Middle frontal gyrus (tissue), 1 donor: Measurements from ENCODE around the gene CDH23.

Experiments used
- DNase-seq: peaks from one replicate; pipeline ENCODE4 v3.0.0-alpha.2; 2015; ENCODE audit warnings: low spot score; ENCODE audit errors: extremely low spot score

The CDH23 gene

DNA sequence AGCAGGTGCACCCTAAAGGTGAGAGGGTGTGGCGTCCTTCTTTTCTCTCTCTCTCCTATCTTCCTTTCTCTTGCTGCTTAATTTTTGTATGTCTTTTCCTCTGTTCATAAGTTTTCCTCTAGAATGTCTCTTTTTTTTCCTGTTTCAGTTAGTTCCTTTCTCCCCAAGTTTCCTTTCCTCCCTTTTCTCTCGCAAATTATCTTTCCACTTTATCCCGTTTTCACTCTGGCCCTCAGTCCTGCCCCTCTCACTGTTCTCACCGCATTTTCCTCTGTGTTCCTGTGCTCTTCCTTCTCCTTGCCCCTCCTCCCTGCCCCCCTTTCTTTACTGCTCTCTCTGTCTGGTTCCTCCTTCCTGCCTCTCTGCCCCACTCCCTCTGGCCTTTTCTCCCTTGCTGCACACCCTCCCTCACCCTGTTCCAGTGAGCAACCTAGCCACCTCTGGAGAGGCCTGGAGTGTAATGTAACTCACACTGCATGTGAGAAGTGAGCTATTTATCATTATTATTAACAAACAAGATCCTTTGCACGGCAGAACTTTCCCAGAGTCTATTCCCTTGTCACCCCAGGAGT, 164.4 kb downstream of the CDH23 start:
- no peak for DNase-seq

DNA sequence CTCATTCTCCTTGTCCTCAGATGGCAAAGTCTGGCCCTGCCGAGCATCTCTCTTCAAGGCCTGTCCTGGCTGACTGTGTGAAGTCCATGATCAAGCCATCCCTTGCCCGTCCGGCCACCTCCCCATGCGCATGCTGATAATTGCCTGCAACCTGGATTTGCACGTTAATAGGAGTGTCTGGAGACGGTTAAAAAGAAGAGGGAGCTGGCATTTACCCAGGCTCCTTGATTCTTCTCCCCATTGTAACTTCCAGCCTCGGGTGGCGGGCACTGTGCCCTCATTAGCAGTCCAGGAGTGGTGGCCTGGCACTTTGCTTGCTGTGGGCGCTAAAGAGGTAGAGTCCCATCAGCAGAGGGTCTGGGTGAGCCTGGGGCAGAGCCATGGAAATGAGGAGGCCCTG, 165.5 kb downstream of the CDH23 start:
- no peak for DNase-seq

- no peak for DNase-seq
These were observed 166.2 kb downstream of the CDH23 start for GRCh38 chr10:71562904-71563303.

DNA sequence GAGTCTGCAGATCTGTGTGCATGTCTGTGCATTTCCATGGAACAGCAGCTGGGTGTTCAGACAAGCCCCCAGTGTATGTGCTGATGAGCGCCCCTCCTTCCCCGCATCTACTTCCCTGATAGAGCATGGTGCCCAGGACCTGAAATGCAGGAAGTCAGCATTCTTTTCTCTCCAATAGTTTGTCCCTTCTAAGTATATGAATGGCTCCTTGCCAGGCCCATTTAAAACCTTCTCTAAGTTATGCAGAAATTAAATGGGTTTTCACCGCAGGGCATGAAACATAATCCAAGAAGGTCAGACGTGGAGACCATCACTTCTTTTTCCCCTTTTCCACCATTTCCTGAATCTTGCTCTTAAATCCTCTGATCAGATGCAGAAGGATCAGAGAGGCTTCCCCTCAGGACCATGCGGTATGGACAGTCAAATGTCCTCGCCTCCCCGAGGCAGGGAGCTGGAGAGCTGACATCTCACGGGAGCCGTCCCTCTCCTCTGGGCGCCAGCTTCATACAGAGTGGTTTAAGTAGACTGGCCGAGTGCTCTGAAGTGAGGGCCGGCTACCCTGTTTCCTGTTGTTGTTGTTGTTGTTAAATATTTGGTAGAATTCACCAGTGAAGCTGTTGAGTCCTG, 167.6 kb downstream of the CDH23 start:
- no peak for DNase-seq

GRCh38 chr10:71565284-71566000, 168.7 kb downstream of the CDH23 start:
- DNase-seq: no peak

- DNase-seq: no peak
These were observed 170.3 kb downstream of the CDH23 start for GRCh38 chr10:71567006-71567405.

GRCh38 chr10:71568896-71569492, 172.3 kb downstream of the CDH23 start:
- no peak for DNase-seq

GRCh38 chr10:71569775-71570588, 173.3 kb downstream of the CDH23 start:
- DNase-seq: peak; percentile 70

- no peak for DNase-seq
These were observed 174.9 kb downstream of the CDH23 start for GRCh38 chr10:71571460-71572175.

DNA sequence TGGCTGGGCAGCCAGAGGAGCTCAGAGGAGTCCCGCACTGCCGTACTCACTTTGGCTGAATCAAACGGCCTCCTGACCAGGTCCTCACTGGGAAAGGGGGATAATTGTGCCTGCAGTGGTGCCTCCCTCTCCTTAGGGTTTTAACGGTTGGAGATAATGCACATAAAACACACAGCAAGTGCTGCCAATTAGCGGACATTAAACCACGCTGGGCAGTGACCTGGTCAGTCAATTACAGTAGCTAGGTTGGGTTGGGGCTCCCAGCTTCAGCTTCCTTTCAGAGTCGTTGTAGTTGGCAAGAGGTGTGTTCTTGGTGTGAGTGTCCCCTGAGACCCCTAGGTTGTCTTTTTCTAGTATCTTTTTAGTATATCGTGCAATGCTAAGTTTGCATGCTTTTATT, 176.2 kb downstream of the CDH23 start:
- DNase-seq: no peak

DNA sequence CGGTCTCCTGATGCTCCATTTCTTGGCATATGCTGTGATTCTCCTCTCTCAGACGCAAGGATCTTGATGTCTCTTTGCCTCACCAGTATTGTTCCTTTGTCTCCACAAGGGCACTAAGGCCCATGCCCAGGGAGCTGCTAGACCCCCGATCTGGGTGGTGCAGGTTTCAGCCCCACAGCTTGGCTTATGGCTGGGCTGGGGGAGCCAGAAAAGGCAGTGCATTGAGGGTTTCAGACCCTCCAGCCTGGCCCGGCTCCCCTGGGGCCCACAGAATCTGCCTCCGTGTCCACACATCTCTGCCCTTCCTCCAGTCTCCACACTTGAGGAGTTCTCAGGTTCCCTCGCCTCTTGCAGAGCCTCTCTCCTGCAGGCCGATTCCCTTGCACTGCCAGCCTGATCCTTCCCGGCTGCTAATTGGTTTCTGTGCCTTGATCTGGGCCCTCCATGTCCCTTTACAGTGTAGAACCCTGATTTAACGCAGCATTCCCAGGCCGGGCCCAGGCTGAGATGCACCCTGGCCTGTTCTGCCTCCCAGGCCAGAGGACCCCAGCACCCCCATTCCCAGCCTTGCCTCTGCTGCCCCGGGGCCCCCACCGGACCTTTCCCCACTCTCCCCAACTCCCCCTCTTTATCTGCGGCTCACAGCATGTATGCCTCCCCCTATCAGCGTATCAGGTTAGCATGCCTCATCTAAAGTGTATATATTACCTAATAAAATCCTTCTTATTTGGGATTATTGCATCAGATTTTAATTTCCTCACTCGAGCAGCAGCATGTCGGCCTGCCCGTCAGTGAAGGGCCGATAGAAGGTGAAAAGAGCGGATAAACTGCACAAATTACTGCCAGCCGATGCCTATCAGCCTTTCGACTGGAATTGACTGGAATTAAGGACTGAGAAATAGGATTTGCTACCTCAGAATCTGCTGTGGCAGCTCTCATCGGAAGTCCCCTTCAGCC, 177.1 kb downstream of the CDH23 start:
- no peak for DNase-seq

DNA sequence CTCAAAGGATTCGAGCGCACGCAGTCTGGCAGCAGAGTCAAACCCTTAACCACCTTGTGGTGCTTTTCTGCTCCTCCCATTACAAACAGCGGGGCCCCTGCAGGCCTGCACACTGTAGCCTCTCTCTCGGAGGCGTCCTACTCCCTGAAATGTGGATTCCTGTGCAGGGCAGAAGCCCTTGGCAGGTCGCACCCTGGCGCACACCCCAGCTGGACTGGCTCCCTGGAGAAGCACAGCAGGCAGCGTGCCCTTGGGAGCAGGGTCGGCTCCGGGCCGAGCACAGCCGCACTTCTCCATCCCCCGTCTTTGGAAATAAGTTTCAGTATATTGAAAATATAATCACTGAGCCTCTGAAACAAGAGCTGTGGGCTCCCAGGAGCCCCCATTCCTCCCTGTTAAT, 178.7 kb downstream of the CDH23 start:
- no peak for DNase-seq

DNA sequence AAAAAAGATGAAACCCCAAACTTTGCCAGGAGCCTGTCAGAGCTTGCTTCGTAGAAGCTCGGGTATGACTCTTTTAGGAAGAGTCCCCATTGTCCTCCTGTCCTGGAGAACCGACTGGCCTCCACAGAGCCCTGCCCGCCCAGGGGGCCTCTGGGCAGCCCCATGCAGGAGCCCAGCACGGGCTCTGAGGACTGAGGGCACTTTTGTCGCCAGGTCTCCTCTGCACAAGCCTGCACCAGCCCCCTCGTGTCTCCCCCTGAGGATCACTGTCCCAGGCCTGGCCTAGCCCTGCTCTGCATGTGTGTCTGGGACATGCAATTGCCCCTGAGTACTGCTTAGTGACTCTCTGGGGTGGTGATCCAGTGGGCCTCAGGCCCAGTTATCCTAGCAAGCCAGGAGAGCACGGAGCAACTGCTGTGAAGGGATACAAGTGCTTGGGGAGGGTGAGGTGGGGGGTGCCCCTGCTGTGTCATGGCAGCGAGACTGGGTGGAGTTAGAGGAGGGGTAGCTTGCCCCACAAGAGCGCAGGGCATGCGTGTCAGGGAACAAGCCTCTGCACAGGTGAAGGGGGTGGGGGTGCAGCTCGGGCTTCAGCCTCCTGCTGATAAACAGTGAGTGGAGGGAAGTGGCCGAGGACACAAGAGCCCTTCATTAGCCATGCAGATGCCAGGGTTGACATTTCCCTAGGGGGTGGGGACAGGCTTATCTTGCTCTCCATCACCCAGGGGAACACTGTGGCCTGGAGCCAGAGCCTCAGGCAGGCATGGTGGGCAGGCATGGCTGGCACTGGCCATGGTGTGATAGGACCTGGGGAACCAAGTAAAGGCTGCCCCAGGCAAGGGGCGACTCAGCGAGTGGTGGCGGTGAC, 179.4 kb downstream of the CDH23 start:
- DNase-seq: no peak

DNA sequence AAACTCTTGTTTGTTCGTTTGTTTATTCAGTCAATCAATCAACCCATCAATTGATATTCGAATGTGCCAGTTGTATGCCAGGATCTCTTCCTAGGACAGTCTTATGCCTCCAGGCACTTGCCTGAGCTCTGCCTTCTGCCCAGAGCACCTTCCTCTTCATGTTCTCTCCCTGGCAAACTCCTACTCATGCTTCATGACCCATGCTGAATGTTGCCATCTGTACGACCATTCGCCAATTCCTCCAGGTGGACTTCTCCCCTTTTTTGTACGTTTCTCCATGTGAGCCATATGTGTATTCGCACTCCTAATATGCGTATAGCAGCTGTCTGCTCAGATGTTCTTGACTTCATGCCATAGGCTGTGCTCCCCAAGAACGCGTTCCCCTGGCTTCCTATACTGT, 180.1 kb downstream of the CDH23 start:
- no peak for DNase-seq

DNA sequence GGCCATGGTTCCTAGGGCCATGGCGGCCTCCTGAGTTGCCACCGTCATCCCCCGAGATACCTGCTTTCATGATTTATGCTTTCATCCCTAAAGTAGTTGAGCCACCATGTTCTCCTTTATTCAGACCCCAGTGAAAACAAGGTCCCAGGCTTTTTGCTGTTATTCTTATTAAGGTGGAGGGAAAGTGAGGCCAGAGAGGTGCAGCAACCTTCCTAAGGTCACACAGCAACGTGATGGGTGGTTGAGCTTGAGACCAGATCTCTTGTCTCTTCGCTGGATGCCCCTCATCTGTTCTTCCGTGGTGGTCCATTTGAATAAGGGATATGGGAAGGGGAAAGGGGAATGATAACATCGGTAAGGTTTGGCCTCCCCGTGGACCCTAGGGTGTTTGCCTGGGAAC, 180.6 kb downstream of the CDH23 start:
- no peak for DNase-seq

DNA sequence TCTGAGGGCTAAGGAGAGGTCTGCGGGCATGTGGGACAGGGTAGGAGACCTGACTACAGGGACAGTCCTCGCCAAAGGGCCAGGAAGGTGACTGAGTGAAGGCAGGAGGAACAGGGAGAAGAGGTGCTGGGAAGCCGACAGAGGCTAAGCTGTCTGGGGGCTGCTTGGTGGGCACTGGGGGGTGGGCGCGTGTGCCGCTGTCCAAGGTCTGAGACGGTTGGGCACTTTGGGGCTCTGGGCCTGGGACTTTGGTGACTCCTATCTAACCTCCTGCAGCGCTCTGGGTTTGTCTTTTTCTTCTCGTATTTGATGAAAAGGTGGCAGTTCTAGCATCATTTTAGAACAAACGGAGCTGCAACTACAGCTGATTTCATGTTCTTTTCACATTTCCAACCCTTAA, 181.3 kb downstream of the CDH23 start:
- no peak for DNase-seq

GRCh38 chr10:71579668-71580067, 182.9 kb downstream of the CDH23 start:
- DNase-seq: no peak

- DNase-seq: no peak
These were observed 183.7 kb downstream of the CDH23 start for GRCh38 chr10:71580415-71580814.

DNA sequence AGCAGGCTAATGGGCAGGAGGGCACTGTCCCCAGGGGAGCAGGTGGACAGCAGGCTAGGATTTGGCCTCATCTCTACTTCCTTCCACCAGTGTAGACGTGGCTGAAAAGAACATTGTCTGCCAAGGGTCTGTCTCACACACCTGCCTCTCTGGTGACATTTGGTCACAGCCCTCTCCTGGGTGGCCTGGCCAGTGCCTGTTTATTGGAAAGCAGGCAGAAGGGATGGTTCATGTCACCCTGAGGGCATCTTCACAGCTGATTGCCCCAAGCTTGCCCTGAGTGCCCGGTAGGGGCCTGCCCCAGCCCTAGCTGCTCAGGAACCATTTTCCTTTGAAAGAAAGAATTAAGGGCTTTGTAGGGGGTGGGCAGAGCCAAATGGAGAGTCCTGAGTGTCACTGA, 184.2 kb downstream of the CDH23 start:
- no peak for DNase-seq
